HepG2 (cell line): ENCODE results near the gene RASA3.

Source experiments
- ATF7 ChIP-seq, 2 experiments: fragments of 450-650 bp in 1 of 2; sonication (generic) in 1 of 2; formaldehyde crosslinking in 1 of 2; IDR thresholded peaks; 2 replicates each; pipeline versions ENCODE4 v1.4.0 to v1.6.1; 2016 to 2020; ENCODE audit warnings: antibody characterized with exemption in 1 of 2, mild to moderate bottlenecking in 1 of 2, missing genetic modification reagents in 1 of 2
- CBX2 ChIP-seq, 2 experiments: fragments of 200-600 bp in 1 of 2; sonication (generic); formaldehyde crosslinking in 1 of 2; IDR thresholded peaks; 2 replicates each; pipeline versions ENCODE4 v1.7.0 to v1.8.1; 2018 to 2022; ENCODE audit warnings: low read depth in 2 of 2, low read length in 1 of 2, mild to moderate bottlenecking in 1 of 2, missing genetic modification reagents in 1 of 2
- CEBPB ChIP-seq: IDR thresholded peaks from 2 replicates; pipeline ENCODE4 v1.6.1; 2011; ENCODE audit warnings: low read depth, low read length, improper control_type of control experiment, borderline replicate concordance
- MEIS1 ChIP-seq: sonication (generic); formaldehyde crosslinking; IDR thresholded peaks from 2 replicates; pipeline ENCODE4 v1.9.0; 2021; ENCODE audit warnings: mild to moderate bottlenecking, missing genetic modification reagents, moderate library complexity, borderline replicate concordance
- MYC ChIP-seq: sonication (generic); formaldehyde crosslinking; IDR thresholded peaks from 2 replicates; pipeline ENCODE4 v1.9.0; 2021; ENCODE audit warnings: missing genetic modification reagents, borderline replicate concordance
- ZFP36L1 ChIP-seq: sonication (generic); formaldehyde crosslinking; IDR thresholded peaks from 2 replicates; pipeline ENCODE4 v1.8.0; 2022; ENCODE audit warnings: mild to moderate bottlenecking, missing genetic modification reagents, moderate library complexity
- ZNF468 ChIP-seq: sonication (generic); formaldehyde crosslinking; IDR thresholded peaks from 2 replicates; pipeline ENCODE4 v1.8.0; 2022; ENCODE audit warnings: mild to moderate bottlenecking, moderate library complexity, missing genetic modification reagents
- ZNF577 ChIP-seq: sonication (generic); formaldehyde crosslinking; IDR thresholded peaks from 2 replicates; pipeline ENCODE4 v1.4.0; 2020; ENCODE audit warnings: mild to moderate bottlenecking, low read depth, missing genetic modification reagents, borderline replicate concordance
- TF ChIP-seq, protein P1 (sequence below): sonication (generic); formaldehyde crosslinking; IDR thresholded peaks from 2 replicates; pipeline ENCODE4 v1.4.0; 2020; ENCODE audit warnings: missing genetic modification reagents
- TF ChIP-seq, protein P2 (sequence below): sonication (generic); formaldehyde crosslinking; IDR thresholded peaks from 2 replicates; pipeline ENCODE4 v1.4.0; 2020; ENCODE audit warnings: missing genetic modification reagents

DNA sequence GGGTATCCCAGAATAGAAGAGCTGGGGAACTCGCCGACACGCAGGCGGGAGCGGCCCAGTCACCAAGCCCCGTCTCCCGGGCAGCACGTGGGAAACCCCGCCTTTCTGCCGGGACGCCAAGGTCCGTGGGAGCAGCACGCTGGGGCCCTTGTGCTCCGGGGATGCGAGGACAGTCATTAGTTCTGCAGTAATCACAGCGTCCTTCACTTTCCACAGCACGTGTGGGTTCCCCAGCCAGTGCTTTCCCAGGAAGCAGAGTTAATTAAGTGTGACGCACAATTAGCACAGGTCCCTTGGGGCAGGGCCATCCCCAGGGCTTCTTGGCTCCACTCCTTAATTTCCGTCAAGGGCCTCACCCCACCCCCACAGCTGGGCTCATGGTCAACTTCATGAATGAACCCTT, 94.2 kb downstream of the RASA3 start:
- TF ChIP-seq MYC (no peak), CEBPB (no peak), ATF7 (IDR thresholded peaks at IDR 0.05) (no peak), ATF7 (CRISPR knock-in tag; IDR thresholded peaks at IDR 0.05) (no peak), MEIS1 (CRISPR knock-in tag) (no peak), ZFP36L1 (CRISPR knock-in tag) (no peak), ZNF468 (CRISPR knock-in tag) (no peak), ZNF577 (CRISPR knock-in tag) (no peak), CBX2 (IDR thresholded peaks at IDR 0.05; ENCODE audit: low read depth, low read length) (no peak), CBX2 (CRISPR knock-in tag; IDR thresholded peaks at IDR 0.05; ENCODE audit: low read depth) (no peak)
- TF ChIP-seq, protein P1, sequence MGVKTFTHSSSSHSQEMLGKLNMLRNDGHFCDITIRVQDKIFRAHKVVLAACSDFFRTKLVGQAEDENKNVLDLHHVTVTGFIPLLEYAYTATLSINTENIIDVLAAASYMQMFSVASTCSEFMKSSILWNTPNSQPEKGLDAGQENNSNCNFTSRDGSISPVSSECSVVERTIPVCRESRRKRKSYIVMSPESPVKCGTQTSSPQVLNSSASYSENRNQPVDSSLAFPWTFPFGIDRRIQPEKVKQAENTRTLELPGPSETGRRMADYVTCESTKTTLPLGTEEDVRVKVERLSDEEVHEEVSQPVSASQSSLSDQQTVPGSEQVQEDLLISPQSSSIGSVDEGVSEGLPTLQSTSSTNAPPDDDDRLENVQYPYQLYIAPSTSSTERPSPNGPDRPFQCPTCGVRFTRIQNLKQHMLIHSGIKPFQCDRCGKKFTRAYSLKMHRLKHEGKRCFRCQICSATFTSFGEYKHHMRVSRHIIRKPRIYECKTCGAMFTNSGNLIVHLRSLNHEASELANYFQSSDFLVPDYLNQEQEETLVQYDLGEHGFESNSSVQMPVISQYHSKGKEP = no peak
- TF ChIP-seq, protein P2, sequence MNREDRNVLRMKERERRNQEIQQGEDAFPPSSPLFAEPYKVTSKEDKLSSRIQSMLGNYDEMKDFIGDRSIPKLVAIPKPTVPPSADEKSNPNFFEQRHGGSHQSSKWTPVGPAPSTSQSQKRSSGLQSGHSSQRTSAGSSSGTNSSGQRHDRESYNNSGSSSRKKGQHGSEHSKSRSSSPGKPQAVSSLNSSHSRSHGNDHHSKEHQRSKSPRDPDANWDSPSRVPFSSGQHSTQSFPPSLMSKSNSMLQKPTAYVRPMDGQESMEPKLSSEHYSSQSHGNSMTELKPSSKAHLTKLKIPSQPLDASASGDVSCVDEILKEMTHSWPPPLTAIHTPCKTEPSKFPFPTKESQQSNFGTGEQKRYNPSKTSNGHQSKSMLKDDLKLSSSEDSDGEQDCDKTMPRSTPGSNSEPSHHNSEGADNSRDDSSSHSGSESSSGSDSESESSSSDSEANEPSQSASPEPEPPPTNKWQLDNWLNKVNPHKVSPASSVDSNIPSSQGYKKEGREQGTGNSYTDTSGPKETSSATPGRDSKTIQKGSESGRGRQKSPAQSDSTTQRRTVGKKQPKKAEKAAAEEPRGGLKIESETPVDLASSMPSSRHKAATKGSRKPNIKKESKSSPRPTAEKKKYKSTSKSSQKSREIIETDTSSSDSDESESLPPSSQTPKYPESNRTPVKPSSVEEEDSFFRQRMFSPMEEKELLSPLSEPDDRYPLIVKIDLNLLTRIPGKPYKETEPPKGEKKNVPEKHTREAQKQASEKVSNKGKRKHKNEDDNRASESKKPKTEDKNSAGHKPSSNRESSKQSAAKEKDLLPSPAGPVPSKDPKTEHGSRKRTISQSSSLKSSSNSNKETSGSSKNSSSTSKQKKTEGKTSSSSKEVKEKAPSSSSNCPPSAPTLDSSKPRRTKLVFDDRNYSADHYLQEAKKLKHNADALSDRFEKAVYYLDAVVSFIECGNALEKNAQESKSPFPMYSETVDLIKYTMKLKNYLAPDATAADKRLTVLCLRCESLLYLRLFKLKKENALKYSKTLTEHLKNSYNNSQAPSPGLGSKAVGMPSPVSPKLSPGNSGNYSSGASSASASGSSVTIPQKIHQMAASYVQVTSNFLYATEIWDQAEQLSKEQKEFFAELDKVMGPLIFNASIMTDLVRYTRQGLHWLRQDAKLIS (CRISPR knock-in tag) = no peak
